Mesendoderm (in vitro differentiated cells): ENCODE measurements around the gene MVB12B.

Experiments
- DNase-seq: peaks from one replicate; pipeline ENCODE4 v3.0.0; 2013
- H2AK5ac ChIP-seq: 2 replicates; pipeline ENCODE4 v1.6.1; 2013; ENCODE audit warnings: low read length, inconsistent platforms
- H2BK120ac ChIP-seq: 2 replicates; pipeline ENCODE4 v1.6.1; 2013; ENCODE audit warnings: low read depth, mild to moderate bottlenecking, low read length, moderate library complexity, mixed read lengths
- H2BK15ac ChIP-seq: replicated peaks from 2 replicates; pipeline ENCODE4 v1.6.1; 2013; ENCODE audit warnings: low read depth, mild to moderate bottlenecking, moderate library complexity
- H2BK5ac ChIP-seq: 2 replicates; pipeline ENCODE4 v1.6.1; 2013; ENCODE audit warnings: low read length, inconsistent platforms
- H3K18ac ChIP-seq: 2 replicates; pipeline ENCODE4 v1.6.1; 2013; ENCODE audit warnings: mild to moderate bottlenecking, low read length, mixed read lengths
- H3K23ac ChIP-seq: one replicate; pipeline ENCODE4 v1.6.1; 2013; ENCODE audit warnings: low read length
- H3K27ac ChIP-seq: 2 replicates; pipeline ENCODE4 v1.5.1; 2013; ENCODE audit warnings: low read depth, mild to moderate bottlenecking, inconsistent platforms, low read length, moderate library complexity
- H3K27me3 ChIP-seq: 2 replicates; pipeline ENCODE4 v1.6.1; 2013; ENCODE audit warnings: low read length, control low read depth, mild to moderate bottlenecking, inconsistent platforms; ENCODE audit not compliant: insufficient read depth, poor library complexity
- H3K36me3 ChIP-seq: 2 replicates; pipeline ENCODE4 v1.6.1; 2013; ENCODE audit warnings: low read length, inconsistent platforms; ENCODE audit not compliant: control insufficient read depth, insufficient read depth
- H3K4ac ChIP-seq: one replicate; pipeline ENCODE4 v1.6.1; 2013; ENCODE audit warnings: low read depth, mild to moderate bottlenecking, low read length, moderate library complexity
- H3K4me1 ChIP-seq: 2 replicates; pipeline ENCODE4 v1.6.1; 2013; ENCODE audit warnings: low read depth, low read length, inconsistent platforms; ENCODE audit not compliant: control insufficient read depth
- H3K4me2 ChIP-seq: 2 replicates; pipeline ENCODE4 v1.6.1; 2013; ENCODE audit warnings: low read length
- H3K4me3 ChIP-seq: 2 replicates; pipeline ENCODE4 v1.5.1; 2013; ENCODE audit warnings: mild to moderate bottlenecking, low read length
- H3K56ac ChIP-seq: one replicate; pipeline ENCODE4 v1.6.1; 2013; ENCODE audit warnings: low read length
- H3K79me1 ChIP-seq: 2 replicates; pipeline ENCODE4 v1.6.1; 2013; ENCODE audit warnings: low read length, inconsistent platforms
- H3K79me2 ChIP-seq: 2 replicates; pipeline ENCODE4 v1.6.1; 2013; ENCODE audit warnings: mild to moderate bottlenecking, low read length; ENCODE audit not compliant: control insufficient read depth, insufficient read depth
- H3K9ac ChIP-seq: 2 replicates; pipeline ENCODE4 v1.6.1; 2013; ENCODE audit warnings: low read length, inconsistent platforms
- H4K5ac ChIP-seq: one replicate; pipeline ENCODE4 v1.6.1; 2013; ENCODE audit warnings: low read length
- H4K8ac ChIP-seq: one replicate; pipeline ENCODE4 v1.6.1; 2013; ENCODE audit warnings: low read depth, mild to moderate bottlenecking, control low read depth, low read length, moderate library complexity
- WGBS: extraction: QIAGEN DNeasy Blood & Tissue Kit; methylation state at CpG from one replicate; pipeline ENCODE4 v1.1.7; 2013; ENCODE audit warnings: low lambda C conversion rate, missing lambda C conversion rate; ENCODE audit not compliant: insufficient coverage; ENCODE audit errors: extremely low coverage; 5-methylcytosine and 5-hydroxymethylcytosine counted together

MVB12B gene

GRCh38 chr9:126438741-126439401 is 112.2 kb downstream of the MVB12B start:
- Histone ChIP-seq H3K79me1 (no peaks in the 10 kb centered on the region), H3K79me2 (no peaks in the 10 kb centered on the region), H2BK5ac (no peak overlapping the region), H3K9ac (no peak overlapping the region), H2BK120ac (no peak overlapping the region), H2BK15ac (no peak overlapping the region), H3K27ac (no peak overlapping the region), H4K5ac (no peak overlapping the region), H3K36me3 (no peaks in the 10 kb centered on the region), H3K56ac (no peak overlapping the region), H3K4ac (no peak overlapping the region), H3K18ac (no peak overlapping the region), H3K4me2 (no peak overlapping the region), H3K4me1 (no peaks in the 10 kb centered on the region), H3K4me3 (no peak overlapping the region), H3K23ac (no peak overlapping the region), H3K27me3 (no peaks in the 10 kb centered on the region), H2AK5ac (no peak overlapping the region), H4K8ac (no peak overlapping the region)
- no peak for DNase-seq
- no CpG with 5 or more reads among the region's 13 CpGs for WGBS

GRCh38 chr9:126439402-126439765 is 112.8 kb downstream of the MVB12B start:
- H3K27ac ChIP-seq: no peak overlapping the region
- no peaks in the 10 kb centered on the region for H3K79me2 ChIP-seq
- no peak overlapping the region for H2BK15ac ChIP-seq
- no peak overlapping the region for H3K18ac ChIP-seq
- no CpG with 5 or more reads among the region's 5 CpGs for WGBS
- H3K4me3 ChIP-seq: no peak overlapping the region
- H3K4ac ChIP-seq: no peak overlapping the region
- no peaks in the 10 kb centered on the region for H3K27me3 ChIP-seq
- H3K4me2 ChIP-seq: no peak overlapping the region
- no peak overlapping the region for H2AK5ac ChIP-seq
- H3K9ac ChIP-seq: no peak overlapping the region
- H3K79me1 ChIP-seq: no peaks in the 10 kb centered on the region
- H3K36me3 ChIP-seq: no peaks in the 10 kb centered on the region
- no peak overlapping the region for H4K5ac ChIP-seq
- H2BK5ac ChIP-seq: no peak overlapping the region
- DNase-seq: no peak
- H3K56ac ChIP-seq: no peak overlapping the region
- no peaks in the 10 kb centered on the region for H3K4me1 ChIP-seq
- H3K23ac ChIP-seq: no peak overlapping the region
- H4K8ac ChIP-seq: no peak overlapping the region
- no peak overlapping the region for H2BK120ac ChIP-seq

- H3K4ac ChIP-seq: no peak overlapping the region
- no peak overlapping the region for H3K23ac ChIP-seq
- no peak overlapping the region for H2BK120ac ChIP-seq
- H4K8ac ChIP-seq: no peak overlapping the region
- H2BK5ac ChIP-seq: no peak overlapping the region
- H3K9ac ChIP-seq: no peak overlapping the region
- H3K36me3 ChIP-seq: no peaks in the 10 kb centered on the region
- H3K4me3 ChIP-seq: no peak overlapping the region
- no peaks in the 10 kb centered on the region for H3K4me1 ChIP-seq
- no peak overlapping the region for H3K4me2 ChIP-seq
- no peak overlapping the region for H2AK5ac ChIP-seq
- WGBS: no CpG with 5 or more reads among the region's 16 CpGs
- no peak overlapping the region for H3K18ac ChIP-seq
- H4K5ac ChIP-seq: no peak overlapping the region
- no peak for DNase-seq
- no peak overlapping the region for H2BK15ac ChIP-seq
- no peak overlapping the region for H3K56ac ChIP-seq
- no peak overlapping the region for H3K27ac ChIP-seq
- H3K79me2 ChIP-seq: no peaks in the 10 kb centered on the region
- H3K79me1 ChIP-seq: no peaks in the 10 kb centered on the region
- no peaks in the 10 kb centered on the region for H3K27me3 ChIP-seq
Measured at GRCh38 chr9:126439883-126440653, 113.4 kb downstream of the MVB12B start.

GRCh38 chr9:126440940-126441339 is 114.3 kb downstream of the MVB12B start:
- H3K4me2 ChIP-seq: no peak overlapping the region
- no peak overlapping the region for H2AK5ac ChIP-seq
- H3K27ac ChIP-seq: no peak overlapping the region
- H3K23ac ChIP-seq: no peak overlapping the region
- H2BK5ac ChIP-seq: no peak overlapping the region
- H3K56ac ChIP-seq: no peak overlapping the region
- H3K79me2 ChIP-seq: no peaks in the 10 kb centered on the region
- no peaks in the 10 kb centered on the region for H3K4me1 ChIP-seq
- H3K79me1 ChIP-seq: no peaks in the 10 kb centered on the region
- H3K4ac ChIP-seq: no peak overlapping the region
- no peak overlapping the region for H3K4me3 ChIP-seq
- WGBS: no CpG with 5 or more reads among the region's 11 CpGs
- H3K27me3 ChIP-seq: no peaks in the 10 kb centered on the region
- H4K8ac ChIP-seq: no peak overlapping the region
- H3K9ac ChIP-seq: no peak overlapping the region
- H2BK15ac ChIP-seq: no peak overlapping the region
- H3K18ac ChIP-seq: no peak overlapping the region
- H2BK120ac ChIP-seq: no peak overlapping the region
- DNase-seq: no peak
- H3K36me3 ChIP-seq: no peaks in the 10 kb centered on the region
- no peak overlapping the region for H4K5ac ChIP-seq

- no peak overlapping the region for H3K4ac ChIP-seq
- no peak overlapping the region for H3K18ac ChIP-seq
- no peak overlapping the region for H4K8ac ChIP-seq
- H2BK120ac ChIP-seq: no peak overlapping the region
- no peak overlapping the region for H3K56ac ChIP-seq
- H3K23ac ChIP-seq: no peak overlapping the region
- H3K4me3 ChIP-seq: no peak overlapping the region
- no peaks in the 10 kb centered on the region for H3K36me3 ChIP-seq
- no peaks in the 10 kb centered on the region for H3K4me1 ChIP-seq
- no peak overlapping the region for H2AK5ac ChIP-seq
- no peak for DNase-seq
- no peaks in the 10 kb centered on the region for H3K79me1 ChIP-seq
- H3K9ac ChIP-seq: no peak overlapping the region
- WGBS: no CpG with 5 or more reads among the region's 3 CpGs
- no peaks in the 10 kb centered on the region for H3K79me2 ChIP-seq
- no peak overlapping the region for H3K27ac ChIP-seq
- no peaks in the 10 kb centered on the region for H3K27me3 ChIP-seq
- H3K4me2 ChIP-seq: no peak overlapping the region
- H2BK15ac ChIP-seq: no peak overlapping the region
- H4K5ac ChIP-seq: no peak overlapping the region
- H2BK5ac ChIP-seq: no peak overlapping the region
Measured at GRCh38 chr9:126442636-126443035, 116.0 kb downstream of the MVB12B start.
